ENCODE data around the gene DNAJC15.

The DNAJC15 gene

GRCh38 chr13:43088093-43088511 lies 64.7 kb downstream of the DNAJC15 start:
- DNase-seq = no peak

GRCh38 chr13:43089912-43090498 lies 66.6 kb downstream of the DNAJC15 start:
- no peak for DNase-seq

GRCh38 chr13:43094901-43095300 lies 71.5 kb downstream of the DNAJC15 start:
- DNase-seq = no peak

DNA sequence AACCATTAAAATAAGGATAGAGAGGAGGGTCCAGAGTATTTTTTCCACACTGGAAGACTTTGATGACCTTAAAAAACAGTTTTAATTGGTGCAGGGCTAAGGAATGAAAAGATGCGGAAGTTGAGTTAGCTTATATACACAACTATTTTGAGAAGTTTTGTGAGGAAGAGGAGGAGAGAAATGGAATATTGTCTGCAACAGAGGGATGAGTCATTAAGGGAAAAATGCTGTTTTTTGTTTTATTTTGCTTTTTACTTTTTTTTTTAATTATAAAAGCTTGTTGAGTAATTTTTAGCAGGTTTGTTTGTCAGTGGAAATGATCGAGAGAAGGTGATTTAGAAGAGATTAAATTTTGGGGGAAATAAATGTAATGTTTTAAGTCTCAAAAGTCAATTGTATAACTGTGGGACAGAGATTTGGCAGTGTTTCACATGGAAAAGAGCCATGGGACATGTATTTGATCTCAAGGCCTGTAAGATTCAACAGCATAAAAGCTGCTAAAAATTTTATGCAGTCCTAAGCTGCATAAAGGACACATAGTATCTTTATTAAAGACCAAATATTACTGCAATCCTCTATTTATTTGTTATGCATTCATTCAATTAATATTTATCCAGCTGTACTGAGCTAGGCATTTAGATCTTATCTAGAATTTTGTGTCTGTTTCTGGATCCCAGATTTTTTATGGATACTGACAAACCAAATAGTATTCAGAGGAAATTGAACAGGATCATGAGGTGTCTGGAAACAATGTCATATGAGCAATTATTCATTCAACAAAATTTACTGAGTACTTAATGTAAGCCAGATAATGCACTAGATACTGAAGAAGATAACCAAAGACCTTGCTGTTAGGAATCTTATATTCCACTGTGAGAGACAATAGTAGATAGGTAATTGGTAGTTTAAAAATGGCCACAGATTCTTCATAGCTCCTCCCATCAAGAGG lies 72.7 kb downstream of the DNAJC15 start:
- no peak for DNase-seq

DNA sequence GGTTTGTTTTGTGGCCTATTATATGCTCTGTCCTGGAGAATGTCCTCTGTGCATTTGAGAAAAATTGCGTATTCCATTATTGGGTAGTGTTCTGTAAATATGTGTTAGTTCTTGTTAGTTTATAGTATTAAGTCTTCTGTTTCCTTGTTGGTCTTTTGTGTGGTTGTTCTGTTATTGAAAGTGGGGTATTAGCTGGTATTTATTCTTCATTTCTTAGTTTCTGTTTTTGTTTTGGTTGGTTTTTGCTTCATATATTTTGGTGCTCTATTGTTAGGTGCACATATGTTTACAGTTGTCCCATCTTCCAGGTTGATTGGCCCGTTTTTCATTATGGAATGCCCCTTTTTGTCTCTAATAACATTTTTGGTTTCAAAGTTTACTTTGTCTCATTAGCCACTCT lies 77.3 kb downstream of the DNAJC15 start:
- DNase-seq = no peak

DNA sequence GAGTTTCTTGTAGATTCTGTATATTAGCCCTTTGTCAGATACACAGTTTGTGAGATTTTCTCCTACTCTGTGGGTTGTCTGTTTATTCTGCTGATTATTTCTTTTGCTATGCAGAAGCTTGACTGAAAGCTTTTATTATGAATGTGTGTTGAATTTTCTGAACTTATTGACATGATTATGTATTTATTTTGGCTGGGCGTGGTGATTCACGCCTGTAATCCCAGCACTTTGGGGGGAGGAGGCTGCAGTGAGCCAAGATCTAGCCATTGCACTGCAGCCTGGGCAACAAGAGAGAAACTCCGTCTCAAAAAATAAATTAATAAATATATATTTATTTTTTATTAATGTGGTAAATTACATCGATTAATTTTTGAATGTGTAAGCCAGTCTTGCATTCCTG lies 78.9 kb downstream of the DNAJC15 start:
- DNase-seq = no peak

DNA sequence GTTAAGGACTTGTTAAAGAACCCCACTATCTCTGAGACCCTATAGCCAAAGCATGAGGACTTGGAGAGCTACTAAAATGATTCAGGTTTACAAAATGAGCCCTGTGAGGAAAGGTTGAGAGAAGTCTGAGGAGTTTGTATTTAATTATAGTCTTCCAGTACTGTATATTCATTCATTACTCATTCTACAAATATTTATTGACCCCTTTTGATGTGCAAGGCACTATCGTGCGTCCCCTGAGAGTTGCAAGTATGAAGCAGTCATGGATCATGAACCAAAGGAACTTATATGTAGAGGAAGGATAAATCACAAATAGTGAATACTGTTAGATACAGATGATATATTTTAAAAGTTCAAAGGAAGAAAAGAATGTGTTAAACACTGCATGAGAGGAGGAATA lies 84.4 kb downstream of the DNAJC15 start:
- no peak for DNase-seq

DNA sequence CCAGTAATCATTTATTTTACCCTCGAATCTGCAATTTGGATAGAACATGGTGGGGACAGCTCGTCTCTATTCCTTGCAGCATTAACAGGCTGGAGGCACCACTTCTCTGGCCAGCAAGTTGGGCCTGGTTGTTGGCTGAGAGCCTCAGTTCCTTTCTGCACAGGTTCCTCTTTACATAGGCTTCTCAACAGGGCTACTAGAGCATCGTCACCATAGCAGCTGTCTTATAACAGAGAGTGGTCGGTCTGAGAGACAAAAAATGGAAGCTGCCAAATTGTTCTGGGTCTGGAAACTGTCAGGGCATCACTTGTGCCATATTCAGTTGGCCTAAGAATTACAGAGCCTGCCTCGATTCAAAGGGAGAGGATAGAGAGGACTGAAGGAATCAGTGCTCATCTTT lies 86.7 kb downstream of the DNAJC15 start:
- no peak for DNase-seq

DNA sequence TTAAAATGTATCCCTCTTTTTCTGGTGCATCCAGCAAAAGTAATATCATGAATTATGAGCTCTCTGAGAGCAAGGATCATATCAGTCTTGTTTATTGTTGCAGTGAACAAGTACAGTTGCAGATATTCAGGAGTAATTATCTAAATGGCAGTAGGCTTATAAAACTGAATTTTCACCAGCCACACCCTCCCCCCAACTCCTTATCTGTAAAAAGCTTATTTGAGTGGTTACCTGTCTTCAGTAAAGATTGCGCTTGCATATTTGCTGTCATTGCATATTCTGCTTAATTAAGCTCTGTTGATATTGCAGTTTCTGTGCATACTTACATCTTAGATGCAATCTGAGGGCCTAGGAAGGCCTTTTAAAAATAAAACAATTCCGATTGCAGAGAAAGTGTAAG lies 87.3 kb downstream of the DNAJC15 start:
- no peak for DNase-seq

- DNase-seq = no peak
Observed at GRCh38 chr13:43111559-43112400, 88.4 kb downstream of the DNAJC15 start.

DNA sequence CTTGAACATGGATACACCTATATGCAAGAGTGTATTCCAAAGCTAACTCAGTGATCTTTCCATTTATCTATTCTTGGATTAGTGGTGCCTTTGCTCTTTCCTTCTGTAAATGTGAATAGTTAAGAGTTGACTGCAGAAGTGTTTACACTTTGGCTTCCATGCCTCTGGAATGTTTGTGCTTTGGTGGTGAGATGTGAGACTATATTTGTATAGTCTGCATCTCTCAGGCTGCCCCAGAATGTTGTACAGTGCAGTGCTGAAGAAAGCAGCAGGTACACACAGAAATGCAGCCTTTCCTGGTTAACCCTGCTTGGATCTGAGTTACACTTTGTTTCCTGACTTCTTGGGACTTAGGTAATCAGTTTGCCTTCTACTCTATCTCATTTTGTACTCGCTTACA lies 90.2 kb downstream of the DNAJC15 start:
- DNase-seq = peak; percentile 49

- DNase-seq = no peak
Observed at GRCh38 chr13:43114504-43114903, 91.1 kb downstream of the DNAJC15 start.

GRCh38 chr13:43115141-43115540 lies 91.8 kb downstream of the DNAJC15 start:
- DNase-seq = no peak

DNA sequence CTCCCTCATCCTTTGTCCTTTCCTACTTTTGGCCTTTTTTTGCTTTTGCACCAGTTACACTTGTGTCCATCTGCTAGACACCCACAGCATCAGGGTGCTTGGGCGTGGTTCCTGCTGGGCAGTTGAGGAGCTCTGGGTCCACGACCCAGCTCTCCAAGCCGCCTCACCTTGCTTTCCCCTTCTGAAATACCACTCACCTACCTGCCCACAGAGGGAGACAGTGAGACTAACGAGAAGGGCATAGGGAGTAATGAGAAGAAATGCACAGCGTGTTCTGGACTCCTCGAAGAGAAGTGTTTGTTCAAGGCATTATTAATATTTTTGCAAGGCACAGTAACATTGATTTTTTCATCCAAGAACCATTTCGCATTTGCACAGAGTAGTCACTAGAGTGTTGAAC lies 92.9 kb downstream of the DNAJC15 start:
- DNase-seq = peak; percentile 14

- no peak for DNase-seq
Observed at GRCh38 chr13:43118521-43118920, 95.1 kb downstream of the DNAJC15 start.

- no peak for DNase-seq
Observed at GRCh38 chr13:43119206-43119605, 95.8 kb downstream of the DNAJC15 start.

- no peak for DNase-seq
Observed at GRCh38 chr13:43122791-43123190, 99.4 kb downstream of the DNAJC15 start.

DNA sequence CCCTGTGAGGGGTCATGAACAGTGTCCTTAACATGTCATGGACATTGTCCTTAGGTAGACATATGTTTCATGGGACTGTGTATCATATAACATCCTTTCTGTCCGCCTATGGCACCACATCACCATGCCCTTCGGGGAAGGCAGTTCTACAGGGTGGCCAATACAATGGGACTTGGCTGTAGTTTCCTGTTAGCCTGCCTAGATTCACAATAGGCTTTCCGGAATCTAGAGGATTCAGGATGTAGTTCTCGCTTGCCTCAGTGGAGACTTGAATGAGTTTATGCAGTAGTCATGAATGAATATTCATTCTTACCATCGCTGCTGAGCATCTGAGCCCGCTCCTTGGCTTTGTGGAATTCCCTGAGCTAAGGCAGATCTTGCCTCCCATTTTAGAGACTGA lies 100.5 kb downstream of the DNAJC15 start:
- no peak for DNase-seq

DNA sequence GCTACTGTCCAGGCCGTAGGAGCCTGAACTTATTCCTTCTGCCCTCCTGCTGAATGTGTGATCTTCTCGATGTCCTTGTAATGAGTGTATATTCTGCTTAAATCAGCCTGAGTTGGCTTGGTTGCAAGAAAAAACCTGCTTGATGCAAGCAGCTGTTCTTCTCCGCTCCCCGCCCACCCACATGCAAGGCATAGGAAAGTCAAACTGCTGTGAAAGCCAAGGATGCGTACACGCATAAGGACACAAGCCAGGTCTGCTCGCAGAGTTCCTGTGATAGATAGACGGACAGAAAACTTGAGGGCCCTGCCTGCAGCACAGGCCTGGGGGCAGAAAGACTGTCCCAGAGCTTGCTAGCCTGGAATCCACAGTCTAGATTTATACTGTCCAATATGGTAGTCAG lies 101.1 kb downstream of the DNAJC15 start:
- DNase-seq = no peak

DNA sequence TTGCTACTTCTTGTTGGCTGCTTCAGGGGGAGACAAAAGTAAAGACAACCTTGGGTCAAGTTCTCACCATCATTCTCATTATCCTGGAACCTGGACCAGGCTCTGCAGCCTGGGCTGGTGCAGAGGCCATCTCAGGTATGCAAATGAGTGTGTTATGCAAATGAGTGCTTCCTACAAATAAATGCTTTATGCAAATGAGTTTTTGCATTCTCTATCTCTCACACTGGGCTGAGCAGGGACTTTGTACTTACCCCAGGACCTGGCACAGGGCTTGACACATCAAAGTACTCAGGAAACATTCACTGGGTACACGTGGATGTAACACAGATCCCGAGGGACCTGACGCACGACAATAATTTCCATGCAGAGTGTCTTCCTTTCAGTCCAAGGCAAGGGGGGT lies 103.0 kb downstream of the DNAJC15 start:
- no peak for DNase-seq

- no peak for DNase-seq
Observed at GRCh38 chr13:43127103-43127798, 103.9 kb downstream of the DNAJC15 start.

DNA sequence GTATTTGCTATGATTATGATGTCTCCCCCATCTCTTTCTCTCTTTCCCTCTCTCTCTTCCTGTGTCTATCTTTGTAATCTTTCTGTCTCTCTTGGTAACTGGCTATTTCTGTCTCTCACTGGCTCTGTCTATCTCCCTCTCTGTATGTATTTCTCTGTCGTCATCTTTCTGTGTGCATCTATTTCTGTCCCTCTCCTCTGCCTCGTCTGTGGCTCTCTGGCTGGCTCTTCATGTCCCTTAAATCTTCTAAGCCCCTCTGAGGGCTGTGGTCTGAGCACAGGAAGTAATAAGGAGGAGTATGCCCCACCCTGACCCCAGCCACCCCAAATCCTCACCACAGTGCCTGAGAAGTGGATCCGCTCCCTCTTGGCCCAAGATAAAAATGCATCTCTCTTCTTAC lies 104.4 kb downstream of the DNAJC15 start:
- DNase-seq = no peak

GRCh38 chr13:43128504-43128961 lies 105.1 kb downstream of the DNAJC15 start:
- DNase-seq = no peak
